CD4-positive, alpha-beta T cell (primary cell): Measurements from ENCODE around the gene ZNF580. TPM values are rescaled to one million over a fixed set of nuclear protein-coding genes. Genes with fewer than 3 reads are reported as not detected.

ENCODE experiments used
- ATAC-seq: fragments of 200-7000 bp; cut with Tn5 transposase; one replicate; pipeline ENCODE4 v1.10.0; 2022; ENCODE audit warnings: mild to moderate bottlenecking; ENCODE audit not compliant: poor library complexity
- CTCF ChIA-PET: fragments of 350-600 bp; sonication (Branson Sonifier 250); formaldehyde crosslinking; loops from one replicate; lab custom pipeline; 2021; ENCODE audit warnings: antibody characterized with exemption, inconsistent platforms; lab: Charles Lee
- POLR2A ChIA-PET: fragments of 350-600 bp; sonication (Branson Sonifier 250); formaldehyde crosslinking; loops from one replicate; lab custom pipeline; 2021; ENCODE audit warnings: antibody characterized with exemption, inconsistent platforms; lab: Charles Lee
- DNase-seq, 14 experiments: peaks; one replicate each; pipeline ENCODE4 v3.0.0-alpha.2; 2013 to 2020; ENCODE audit warnings: mixed read lengths in 2 of 14
- H3K27ac ChIP-seq, 2 donors: one replicate each; pipeline versions ENCODE4 v1.5.1 to v1.7.0; 2013; ENCODE audit warnings: low read length in 2 of 2, low read depth in 1 of 2, mild to moderate bottlenecking in 1 of 2
- H3K27me3 ChIP-seq, 2 experiments: 1 replicate in 1 of 2; 2 replicates in 1 of 2; pipeline versions ENCODE4 v1.6.1 to v1.7.0; 2013; ENCODE audit warnings: low read length in 2 of 2, control low read depth in 1 of 2, mild to moderate bottlenecking in 1 of 2, moderate library complexity in 1 of 2; ENCODE audit not compliant: insufficient read depth in 2 of 2, control insufficient read depth in 1 of 2
- H3K36me3 ChIP-seq: one replicate; pipeline ENCODE4 v1.6.1; 2013; ENCODE audit warnings: low read length, control low read depth; ENCODE audit not compliant: insufficient read depth
- H3K4me1 ChIP-seq: one replicate; pipeline ENCODE4 v1.6.1; 2013; ENCODE audit warnings: low read length, control low read depth; ENCODE audit not compliant: insufficient read depth
- H3K4me3 ChIP-seq: one replicate; pipeline ENCODE4 v1.5.1; 2013; ENCODE audit warnings: mild to moderate bottlenecking, low read length, moderate library complexity
- H3K9me3 ChIP-seq, 2 experiments: 1 replicate in 1 of 2; 2 replicates in 1 of 2; pipeline versions ENCODE4 v1.6.1 to v1.7.0; 2013; ENCODE audit warnings: low read length in 2 of 2, mild to moderate bottlenecking in 2 of 2, control low read depth in 1 of 2, moderate library complexity in 1 of 2; ENCODE audit not compliant: control insufficient read depth in 1 of 2, insufficient read depth in 1 of 2
- H3K27ac Mint-ChIP-seq: one replicate; pipeline ENCODE4 v1.8.0; 2020; ENCODE audit warnings: mixed read lengths
- H3K27me3 Mint-ChIP-seq: one replicate; pipeline ENCODE4 v1.8.0; 2021; ENCODE audit warnings: mixed read lengths
- H3K36me3 Mint-ChIP-seq: one replicate; pipeline ENCODE4 v1.8.0; 2021; ENCODE audit warnings: low read depth, mixed read lengths
- H3K4me1 Mint-ChIP-seq: one replicate; pipeline ENCODE4 v1.8.0; 2021; ENCODE audit warnings: low read depth, mixed read lengths
- H3K4me3 Mint-ChIP-seq: one replicate; pipeline ENCODE4 v1.8.0; 2020; ENCODE audit warnings: mild to moderate bottlenecking, mixed read lengths
- H3K9me3 Mint-ChIP-seq: one replicate; pipeline ENCODE4 v1.8.0; 2020; ENCODE audit warnings: mixed read lengths
- CTCF ChIP-seq: fragments of 200-600 bp; IDR thresholded peaks from one replicate; pipeline ENCODE4 v1.8.0; 2022; ENCODE audit warnings: antibody characterized with exemption, mild to moderate bottlenecking
- intact Hi-C, 2 experiments: fragments of 100-400 bp; cut with DNase I in 1 of 2; cut with micrococcal nuclease in 1 of 2; formaldehyde crosslinking; loops; one replicate each; pipeline versions ENCODE4 v1.15.1 to v1.9.0; 2023 to 2025; cut with DNase I, micrococcal nuclease
- total RNA-seq, 174 experiments: library from RNA in 2 of 174; stranded (reverse) in 2 of 174; gene quantifications; one replicate each; pipeline ENCODE4 v1.2.3 and lab custom pipeline; 2021 to 2026

Gene ZNF580
- total RNA-seq, 2 experiments from 2014 or later = 45.2 to 46.6 TPM

GRCh38 chr19:55690109-55690768 is 49.4 kb downstream of the ZNF580 start:
- ATAC-seq = no peak
- Mint-ChIP-seq H3K27ac (no peak overlapping the region), H3K27me3 (no peaks in the 10 kb centered on the region), H3K9me3 (no peaks in the 10 kb centered on the region), H3K36me3 (peaks cover 68% of the 10 kb centered on the region), H3K4me3 (no peak overlapping the region), H3K4me1 (no peaks in the 10 kb centered on the region)
- Histone ChIP-seq H3K27me3 (no peaks in the 10 kb centered on the region), H3K27ac (no peak overlapping the region), H3K4me3 (no peak overlapping the region), H3K36me3 (peaks cover 84% of the 10 kb centered on the region), H3K4me1 (peaks cover 14% of the 10 kb centered on the region), H3K9me3 (no peaks in the 10 kb centered on the region)
- no peak for DNase-seq
- ChIA-PET CTCF (no interaction called here), POLR2A (no interaction called here)
- intact Hi-C loops = no loop called here
- TF ChIP-seq CTCF = no peak

- Histone ChIP-seq H3K9me3 (no peaks in the 10 kb centered on the region), H3K36me3 (peaks cover 79% of the 10 kb centered on the region), H3K4me3 (no peak overlapping the region), H3K27ac (no peak overlapping the region), H3K4me1 (peaks cover 14% of the 10 kb centered on the region), H3K27me3 (no peaks in the 10 kb centered on the region)
- DNase-seq (no peak), ATAC-seq (no peak)
- Mint-ChIP-seq H3K36me3 (peaks cover 68% of the 10 kb centered on the region), H3K4me3 (no peak overlapping the region), H3K9me3 (no peaks in the 10 kb centered on the region), H3K4me1 (no peaks in the 10 kb centered on the region), H3K27me3 (no peaks in the 10 kb centered on the region), H3K27ac (no peak overlapping the region)
- ChIA-PET CTCF (no interaction called here), POLR2A (no interaction called here)
- intact Hi-C loops = no loop called here
- TF ChIP-seq CTCF = no peak
Measured at GRCh38 chr19:55690769-55691545, 50.2 kb downstream of the ZNF580 start.

DNA sequence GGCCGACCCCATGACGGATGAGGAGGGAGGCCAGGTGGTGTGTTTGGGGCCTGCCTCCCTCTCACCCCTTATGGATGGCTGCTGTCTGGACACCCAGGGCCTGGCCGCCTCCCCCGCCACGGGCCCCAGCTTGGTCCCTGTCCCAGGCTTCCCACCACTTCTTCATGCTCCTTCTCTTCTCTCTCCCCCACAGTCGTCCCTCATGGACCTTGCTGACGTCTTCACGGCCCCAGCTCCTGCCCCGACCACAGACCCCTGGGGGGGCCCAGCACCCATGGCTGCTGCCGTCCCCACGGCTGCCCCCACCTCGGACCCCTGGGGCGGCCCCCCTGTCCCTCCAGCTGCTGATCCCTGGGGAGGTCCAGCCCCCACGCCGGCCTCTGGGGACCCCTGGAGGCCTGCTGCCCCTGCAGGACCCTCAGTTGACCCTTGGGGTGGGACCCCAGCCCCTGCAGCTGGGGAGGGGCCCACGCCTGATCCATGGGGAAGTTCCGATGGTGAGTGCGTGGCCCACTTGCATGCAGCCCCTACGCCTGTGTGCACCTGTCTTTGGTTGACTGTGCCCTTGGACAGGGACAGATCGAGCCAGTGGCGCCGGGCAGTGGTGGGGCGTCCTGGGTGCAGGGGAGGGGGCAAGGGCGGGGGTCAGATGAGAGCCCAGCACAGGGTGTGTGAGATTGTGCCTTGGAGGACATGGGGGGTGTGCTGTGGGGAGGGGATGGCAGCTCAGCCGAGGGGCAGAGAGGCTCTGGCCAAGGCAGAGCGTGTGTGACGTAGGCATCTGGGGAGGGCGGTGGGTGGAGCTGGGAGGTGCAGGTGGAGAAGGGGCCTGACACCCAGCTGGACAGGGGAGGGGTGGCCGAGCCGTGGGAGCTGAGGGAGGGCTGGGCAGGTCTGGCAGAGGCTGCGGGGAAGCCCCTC is 51.0 kb downstream of the ZNF580 start:
- no peak for TF ChIP-seq CTCF
- H3K27ac ChIP-seq = no peak overlapping the region
- ATAC-seq (no peak), DNase-seq (no peak)
- Mint-ChIP-seq H3K27ac (no peak overlapping the region), H3K9me3 (no peaks in the 10 kb centered on the region), H3K36me3 (peaks cover 68% of the 10 kb centered on the region), H3K27me3 (no peaks in the 10 kb centered on the region), H3K4me3 (no peak overlapping the region), H3K4me1 (no peaks in the 10 kb centered on the region)
- H3K4me3 ChIP-seq = no peak overlapping the region
- intact Hi-C loops = no loop called here
- peaks cover 80% of the 10 kb centered on the region for H3K36me3 ChIP-seq
- H3K27me3 ChIP-seq = no peaks in the 10 kb centered on the region
- POLR2A ChIA-PET = no interaction called here
- CTCF ChIA-PET = no interaction called here
- peaks cover 14% of the 10 kb centered on the region for H3K4me1 ChIP-seq
- H3K9me3 ChIP-seq = no peaks in the 10 kb centered on the region
